Fibroblast of the aortic adventitia (primary cell): ENCODE data around the gene EFNB2. TPM values are rescaled to one million over a fixed set of nuclear protein-coding genes. Genes with fewer than 3 reads are reported as not detected.

ENCODE experiments used
- DNase-seq: peaks from one replicate; pipeline ENCODE4 v3.0.0-alpha.2; 2010; ENCODE audit warnings: low read depth
- H3K4me3 ChIP-seq: 2 replicates; pipeline ENCODE4 v1.5.1; 2011; ENCODE audit warnings: low read depth, mild to moderate bottlenecking, control low read depth, low read length, moderate library complexity
- CTCF ChIP-seq: IDR thresholded peaks from 2 replicates; pipeline ENCODE4 v1.5.1; 2011; ENCODE audit warnings: mild to moderate bottlenecking, low read length, control low read depth, inconsistent platforms; ENCODE audit not compliant: insufficient read depth
- total RNA-seq: library from RNA; depleted of rRNA; stranded (reverse); fragments of >200 nt; gene quantifications from 2 replicates; pipeline ENCODE4 v1.2.3, GENCODE V29; 2012; ENCODE audit warnings: low replicate concordance

Gene EFNB2
- total RNA-seq, 1 donor = 5.5 TPM

- H3K4me3 ChIP-seq = no peak overlapping the region
- TF ChIP-seq CTCF = no peak
- no peak for DNase-seq
These were observed 49.2 kb downstream of the EFNB2 start for GRCh38 chr13:106486287-106486686.

GRCh38 chr13:106484537-106485193 is 50.8 kb downstream of the EFNB2 start:
- peak; percentile 60 for DNase-seq
- H3K4me3 ChIP-seq = no peak overlapping the region
- TF ChIP-seq CTCF = no peak

- TF ChIP-seq CTCF = no peak
- no peak for DNase-seq
- H3K4me3 ChIP-seq = no peak overlapping the region
These were observed 51.4 kb downstream of the EFNB2 start for GRCh38 chr13:106484084-106484483.

- TF ChIP-seq CTCF = no peak
- H3K4me3 ChIP-seq = no peak overlapping the region
- DNase-seq = no peak
These were observed 53.5 kb downstream of the EFNB2 start for GRCh38 chr13:106481919-106482318.

- DNase-seq = peak; percentile 59
- no peak for TF ChIP-seq CTCF
- H3K4me3 ChIP-seq = no peak overlapping the region
These were observed 55.0 kb downstream of the EFNB2 start for GRCh38 chr13:106480351-106480910.

DNA sequence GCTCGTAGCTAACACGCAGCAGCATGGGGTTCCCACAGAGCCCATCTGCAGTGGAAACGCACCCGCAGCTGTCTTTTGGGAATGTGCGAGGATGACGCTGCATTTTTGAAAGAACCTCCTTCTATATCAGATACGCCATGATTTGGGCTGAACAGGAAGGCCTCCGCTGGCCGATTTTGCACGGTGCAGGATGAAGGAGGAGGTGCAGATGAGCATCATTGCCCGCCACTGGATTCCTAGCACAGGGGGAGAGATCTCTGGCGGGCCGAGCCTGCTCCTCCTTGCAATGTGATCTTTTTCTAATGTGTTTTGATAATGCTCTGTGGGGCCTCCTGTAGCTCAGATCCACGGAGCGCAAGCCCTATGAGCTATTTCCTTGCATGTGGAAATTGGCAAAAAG is 55.5 kb downstream of the EFNB2 start:
- no peak for TF ChIP-seq CTCF
- no peak overlapping the region for H3K4me3 ChIP-seq
- DNase-seq = no peak

GRCh38 chr13:106478116-106478515 is 57.3 kb downstream of the EFNB2 start:
- TF ChIP-seq CTCF = no peak
- no peak overlapping the region for H3K4me3 ChIP-seq
- DNase-seq = no peak
